Central memory CD4-positive, alpha-beta T cell (primary cell): ENCODE results near the gene ME2.
"Not testable (repeated sequence)": the region's sequence is repeated elsewhere in the genome, so short reads cannot be mapped to it uniquely, and the experiment has no call there.

Source experiments
- DNase-seq: peaks from one replicate; pipeline ENCODE4 v3.0.0; 2022

Gene ME2

DNA sequence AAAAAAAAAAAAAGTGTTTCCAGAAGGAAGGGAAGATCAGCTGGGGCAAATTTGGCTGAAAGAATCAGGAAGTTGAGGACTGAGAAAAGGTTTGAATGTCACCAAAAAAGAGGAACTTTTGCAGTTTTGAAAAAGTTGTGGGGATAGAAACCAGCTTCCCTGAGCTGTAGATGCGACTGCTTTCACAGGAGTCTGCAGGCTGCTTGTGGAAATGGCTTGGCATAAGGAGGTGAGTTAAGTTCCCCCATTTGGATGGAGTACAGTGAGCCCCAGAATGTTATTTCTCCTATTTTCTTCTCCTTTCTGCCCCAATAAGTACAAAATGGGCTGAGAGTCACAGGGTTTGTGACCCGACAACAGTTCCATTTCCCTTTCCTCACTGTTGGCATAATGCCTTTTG is 16.5 kb upstream of the ME2 start:
- DNase-seq: no peak

DNA sequence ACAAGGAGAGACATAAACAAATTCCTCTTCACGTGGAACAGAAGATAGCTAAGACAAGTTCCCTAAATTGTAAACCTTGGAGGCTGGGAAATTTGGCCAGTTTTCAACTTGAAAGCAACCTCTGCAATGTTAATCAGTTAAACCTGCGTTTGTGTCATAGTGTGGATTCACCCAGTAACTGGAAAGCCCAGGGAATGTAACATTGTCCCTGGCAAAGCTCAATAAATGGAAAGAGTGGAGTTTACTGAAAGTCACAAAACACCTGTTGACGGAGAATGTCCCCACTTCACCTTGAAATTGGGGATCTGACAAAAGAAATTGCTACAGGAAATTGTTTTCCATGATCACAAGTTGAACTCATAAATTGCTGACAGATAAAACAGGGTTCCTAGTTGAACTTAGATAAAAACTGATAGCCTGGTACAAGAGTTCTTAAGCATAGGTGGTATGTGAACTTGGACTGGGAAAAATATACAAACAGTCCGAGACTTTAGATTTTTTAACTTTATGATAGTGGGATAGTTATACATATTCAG is 15.0 kb upstream of the ME2 start:
- no peak for DNase-seq

GRCh38 chr18:50866765-50867164 is 12.2 kb upstream of the ME2 start:
- DNase-seq: no peak

- DNase-seq: no peak
These were observed 9.8 kb upstream of the ME2 start for GRCh38 chr18:50869150-50869549.

GRCh38 chr18:50870138-50870845 is 8.6 kb upstream of the ME2 start:
- no peak for DNase-seq

DNA sequence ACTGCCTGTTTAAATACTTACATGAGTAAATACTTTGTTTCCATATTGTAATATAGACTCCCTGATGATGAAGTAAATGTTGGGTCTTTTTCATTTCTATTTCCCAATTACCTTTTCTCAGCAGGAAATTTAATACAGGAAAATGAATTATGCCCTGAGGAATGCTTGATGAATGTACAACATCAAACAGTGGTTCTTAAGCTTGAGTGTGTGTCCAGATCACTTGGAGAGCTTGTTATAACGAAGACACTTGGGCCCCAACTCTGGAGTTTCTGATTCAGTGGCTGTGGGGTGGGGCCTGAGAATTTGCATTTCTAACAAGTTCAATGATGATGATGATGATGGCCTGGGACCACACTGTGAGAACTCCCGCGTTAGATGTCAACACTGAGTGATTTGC is 7.1 kb upstream of the ME2 start:
- no peak for DNase-seq

GRCh38 chr18:50875966-50876536 is 2.9 kb upstream of the ME2 start:
- no peak for DNase-seq

DNA sequence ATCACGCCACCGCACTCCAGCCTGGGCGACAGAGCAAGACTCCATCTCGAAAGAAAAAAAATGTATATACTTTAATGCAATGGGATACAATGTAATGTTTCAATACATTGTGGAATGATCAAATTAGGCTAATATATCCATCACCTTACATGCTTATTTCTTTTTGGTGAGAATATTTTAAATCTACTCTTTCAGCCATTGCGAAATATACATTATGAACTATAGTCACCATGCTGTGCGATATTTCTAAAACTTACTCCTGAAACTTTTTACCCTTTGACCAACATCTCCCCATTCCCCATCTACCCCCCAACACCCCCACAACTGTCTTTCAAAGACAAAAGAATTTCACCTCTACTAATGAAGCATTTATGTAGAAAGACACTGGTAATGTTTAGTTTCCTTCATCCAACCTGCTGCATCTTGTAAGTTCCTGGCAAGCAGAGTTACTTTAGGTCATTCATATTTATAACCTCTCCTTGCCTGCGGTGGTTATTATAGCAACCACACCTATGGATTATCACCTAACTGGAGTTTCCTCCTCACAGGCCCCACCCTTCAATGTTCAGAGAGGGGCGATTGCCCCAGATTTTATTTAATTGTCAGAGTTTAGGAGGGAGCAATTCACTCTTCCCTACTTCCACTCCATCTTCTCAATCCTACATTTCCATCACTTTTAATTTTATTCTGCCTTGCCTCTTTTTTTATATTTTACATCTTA is 1.2 kb upstream of the ME2 start:
- DNase-seq: no peak

GRCh38 chr18:50879302-50880118 is 592 bp downstream of the ME2 start:
- peak; percentile 48 for DNase-seq

GRCh38 chr18:50880119-50880465 is 1.2 kb downstream of the ME2 start:
- no peak for DNase-seq

- not testable (repeated sequence) for DNase-seq
These were observed 2.0 kb downstream of the ME2 start for GRCh38 chr18:50880944-50881343.

DNA sequence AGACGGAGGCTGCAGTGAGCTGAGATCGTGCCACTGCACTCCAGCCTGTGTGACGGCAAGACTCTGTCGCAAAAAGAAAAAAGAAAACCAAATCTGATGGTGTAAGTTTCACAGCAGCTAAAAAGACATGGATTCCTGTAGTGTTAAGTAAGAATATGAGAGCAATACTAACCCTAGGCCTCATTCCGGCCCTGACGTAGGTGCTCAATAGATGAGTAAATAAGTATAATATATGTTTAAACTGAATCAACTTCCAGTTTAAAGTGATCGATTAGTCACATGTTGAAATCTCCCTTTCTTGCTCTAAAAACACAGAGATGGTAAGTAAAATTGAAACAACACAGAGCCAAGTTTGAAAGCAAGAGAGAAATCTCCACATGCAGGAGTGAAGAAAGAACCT is 8.0 kb downstream of the ME2 start:
- DNase-seq: no peak

GRCh38 chr18:50895350-50896045 is 16.6 kb downstream of the ME2 start:
- DNase-seq: no peak

GRCh38 chr18:50896093-50896492 is 17.2 kb downstream of the ME2 start:
- no peak for DNase-seq

DNA sequence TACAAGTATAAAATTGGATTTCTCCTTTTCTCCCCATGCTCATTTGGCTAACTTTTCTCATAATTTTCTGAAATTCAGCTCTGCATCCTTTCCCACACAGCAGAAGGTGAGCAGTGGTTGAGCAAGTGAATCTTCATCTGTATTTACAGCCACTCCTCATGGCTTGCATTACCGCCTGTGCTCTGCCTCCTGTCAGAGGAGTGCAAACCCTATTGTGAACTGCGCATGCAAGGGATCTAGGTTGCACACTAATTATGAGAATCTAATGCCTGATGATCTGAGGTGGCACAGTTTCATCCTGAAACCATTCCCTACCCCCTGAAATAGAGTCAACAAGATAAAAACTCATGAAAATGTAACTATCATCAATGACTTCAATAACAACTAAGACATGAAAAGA is 20.0 kb downstream of the ME2 start:
- no peak for DNase-seq

GRCh38 chr18:50902797-50903196 is 23.9 kb downstream of the ME2 start:
- no peak for DNase-seq

GRCh38 chr18:50906843-50907242 is 27.9 kb downstream of the ME2 start:
- no peak for DNase-seq

GRCh38 chr18:50909261-50909660 is 30.3 kb downstream of the ME2 start:
- DNase-seq: no peak

DNA sequence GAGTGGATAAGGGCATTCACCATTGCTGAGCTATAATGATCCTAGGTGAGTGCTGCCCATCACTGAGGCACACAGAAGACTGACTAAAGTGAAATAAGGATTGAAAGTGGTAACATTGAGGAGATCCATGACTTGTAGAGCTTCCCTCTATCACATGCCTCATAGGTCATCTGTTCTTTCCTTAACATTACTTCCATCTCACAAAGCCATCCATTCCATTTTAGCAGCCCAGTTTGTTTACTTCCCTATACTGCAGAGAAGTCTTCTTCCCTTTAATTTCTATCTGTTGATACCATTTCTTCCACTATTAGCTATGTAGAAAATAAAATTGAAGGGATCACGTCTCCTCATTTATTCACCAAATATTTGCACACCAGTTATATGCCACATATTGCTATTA is 32.1 kb downstream of the ME2 start:
- no peak for DNase-seq

DNA sequence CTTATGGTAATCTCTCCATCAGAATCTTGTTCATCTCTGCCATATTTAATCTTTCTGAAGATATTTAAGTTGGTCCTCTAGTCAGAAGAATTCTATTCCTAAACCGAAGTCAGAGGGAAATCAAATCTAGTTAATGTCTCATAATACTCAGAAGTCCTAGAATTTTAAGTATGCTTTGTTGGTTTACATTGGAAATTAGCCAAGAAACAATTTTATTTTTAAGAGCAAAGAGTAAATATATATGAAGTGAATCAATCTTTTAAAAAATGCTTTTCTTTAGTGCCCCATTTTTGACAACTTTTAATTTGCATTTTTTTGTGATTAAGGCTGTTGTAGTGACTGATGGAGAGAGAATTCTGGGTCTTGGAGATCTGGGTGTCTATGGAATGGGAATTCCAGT is 38.1 kb downstream of the ME2 start:
- no peak for DNase-seq

DNA sequence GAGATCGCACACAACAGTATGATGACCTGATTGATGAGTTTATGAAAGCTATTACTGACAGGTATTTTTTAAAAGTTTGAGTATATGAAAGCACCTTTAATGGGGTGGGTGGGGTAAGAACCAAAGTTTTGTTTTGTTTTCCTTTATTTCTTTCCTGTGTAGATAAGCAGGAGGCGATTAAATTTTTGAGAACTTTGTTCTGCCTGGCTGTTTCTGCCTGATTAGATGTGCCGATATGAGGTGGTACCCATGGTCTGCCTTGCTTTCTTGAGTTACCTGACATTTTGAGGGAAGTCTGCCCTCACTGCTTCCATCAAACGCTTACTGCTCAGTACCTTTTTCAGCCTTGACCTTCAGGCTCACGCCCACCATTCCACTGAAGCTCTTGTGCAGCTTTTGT is 39.2 kb downstream of the ME2 start:
- DNase-seq: no peak

GRCh38 chr18:50924372-50924771 is 45.5 kb downstream of the ME2 start:
- no peak for DNase-seq

- no peak for DNase-seq
These were observed 47.6 kb downstream of the ME2 start for GRCh38 chr18:50926521-50926920.
